Measurements from ENCODE around the gene KRT81.
A peak's percentile ranks its signal among the peaks of the same experiment; 100 is the strongest.

DNA sequence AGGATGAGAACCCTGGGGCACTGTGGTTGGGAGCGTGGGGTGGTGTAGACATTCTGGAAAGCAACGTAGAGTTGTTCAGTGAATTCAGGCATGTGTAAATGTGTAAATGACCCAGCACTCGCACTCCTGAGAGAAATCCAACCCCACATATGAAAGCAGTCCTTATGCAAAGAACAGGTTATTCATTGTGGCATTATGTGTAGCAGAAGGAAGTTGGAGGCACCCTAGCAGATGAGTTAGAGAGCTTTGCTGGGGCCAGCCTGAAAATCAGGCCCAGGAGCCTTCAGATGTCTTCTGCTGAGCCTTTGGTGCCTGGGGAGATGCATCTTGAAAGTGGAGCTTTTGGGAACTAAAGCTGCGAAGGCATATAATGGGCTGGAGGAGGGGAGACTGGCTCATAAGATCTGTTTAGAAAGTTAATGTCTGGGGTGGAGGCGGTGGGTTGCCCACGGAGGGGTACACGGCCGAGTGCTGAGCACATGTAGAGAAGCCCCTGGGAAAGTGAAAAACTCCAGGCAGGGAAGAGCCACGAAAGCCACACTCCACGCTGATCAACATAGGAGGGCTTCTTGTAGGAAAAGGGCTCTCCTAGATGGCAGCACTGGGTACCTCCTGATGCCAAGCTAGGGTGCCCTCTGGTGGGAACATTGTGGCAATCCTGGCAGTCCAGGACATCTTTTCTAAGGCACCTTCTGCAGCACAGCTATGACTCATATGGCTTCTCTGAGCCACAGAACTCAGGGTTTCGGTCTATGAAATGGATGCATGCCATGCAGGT is 35.9 kb upstream of the KRT81 start:
- TF ChIP-seq, protein P1, sequence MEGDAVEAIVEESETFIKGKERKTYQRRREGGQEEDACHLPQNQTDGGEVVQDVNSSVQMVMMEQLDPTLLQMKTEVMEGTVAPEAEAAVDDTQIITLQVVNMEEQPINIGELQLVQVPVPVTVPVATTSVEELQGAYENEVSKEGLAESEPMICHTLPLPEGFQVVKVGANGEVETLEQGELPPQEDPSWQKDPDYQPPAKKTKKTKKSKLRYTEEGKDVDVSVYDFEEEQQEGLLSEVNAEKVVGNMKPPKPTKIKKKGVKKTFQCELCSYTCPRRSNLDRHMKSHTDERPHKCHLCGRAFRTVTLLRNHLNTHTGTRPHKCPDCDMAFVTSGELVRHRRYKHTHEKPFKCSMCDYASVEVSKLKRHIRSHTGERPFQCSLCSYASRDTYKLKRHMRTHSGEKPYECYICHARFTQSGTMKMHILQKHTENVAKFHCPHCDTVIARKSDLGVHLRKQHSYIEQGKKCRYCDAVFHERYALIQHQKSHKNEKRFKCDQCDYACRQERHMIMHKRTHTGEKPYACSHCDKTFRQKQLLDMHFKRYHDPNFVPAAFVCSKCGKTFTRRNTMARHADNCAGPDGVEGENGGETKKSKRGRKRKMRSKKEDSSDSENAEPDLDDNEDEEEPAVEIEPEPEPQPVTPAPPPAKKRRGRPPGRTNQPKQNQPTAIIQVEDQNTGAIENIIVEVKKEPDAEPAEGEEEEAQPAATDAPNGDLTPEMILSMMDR (IDR thresholded peaks at IDR 0.05; ENCODE audit: insufficient read depth, low read depth, low read length), result peak; percentile 96
- no peak for TF ChIP-seq EZH2 (IDR thresholded peaks at IDR 0.05; ENCODE audit: insufficient read depth, low read length)

All from astrocyte (in vitro differentiated cells and primary cell).